KOPT-K1 (cell line): ENCODE measurements around the gene OR10H4.
"Not testable (repeated sequence)": the region's sequence is repeated elsewhere in the genome, so short reads cannot be mapped to it uniquely, and the experiment has no call there.

Experiments
- H3K27ac ChIP-seq: fragments of 200-600 bp; sonication (generic); 2 replicates; pipeline ENCODE4 v1.5.1; 2016; ENCODE audit warnings: antibody characterized with exemption, mild to moderate bottlenecking, low read depth, low read length; ENCODE audit not compliant: poor library complexity, severe bottlenecking
- H3K36me3 ChIP-seq: fragments of 200-600 bp; sonication (generic); 2 replicates; pipeline ENCODE4 v1.5.1; 2017; ENCODE audit warnings: antibody characterized with exemption, mild to moderate bottlenecking, low read length, moderate library complexity; ENCODE audit not compliant: insufficient read depth
- H3K9me3 ChIP-seq: fragments of 200-600 bp; sonication (generic); 2 replicates; pipeline ENCODE4 v1.5.1; 2017; ENCODE audit warnings: antibody characterized with exemption, low read length, mild to moderate bottlenecking; ENCODE audit not compliant: insufficient read depth, poor library complexity, severe bottlenecking

The OR10H4 gene

GRCh38 chr19:15928321-15928720 is 20.5 kb upstream of the OR10H4 start:
- Histone ChIP-seq H3K27ac (no peak overlapping the region), H3K9me3 (no peaks in the 10 kb centered on the region), H3K36me3 (no peaks in the 10 kb centered on the region)

GRCh38 chr19:15933761-15934331 is 15.0 kb upstream of the OR10H4 start:
- not testable (repeated sequence) for H3K27ac ChIP-seq, H3K36me3 ChIP-seq
- peaks cover 14% of the 10 kb centered on the region for H3K9me3 ChIP-seq

GRCh38 chr19:15934332-15935078 is 14.3 kb upstream of the OR10H4 start, which contains the start of gene CYP4F11:
CYP4F11 (minus strand) TSS chr19:15934529; CDS start chr19:15934408, 121 bp downstream.
- H3K27ac ChIP-seq, result no peak within 1 kb of the TSS

GRCh38 chr19:15935167-15935702 is 13.6 kb upstream of the OR10H4 start:
- no peaks in the 10 kb centered on the region for H3K36me3 ChIP-seq
- no peak overlapping the region for H3K27ac ChIP-seq
- peaks cover 17% of the 10 kb centered on the region for H3K9me3 ChIP-seq

More at GRCh38 chr19:15934332-15935078, 14.3 kb upstream of the OR10H4 start, which contains the start of gene CYP4F11:
- Histone ChIP-seq H3K9me3 (peaks cover 17% of the 10 kb centered on the region), H3K36me3 (no peaks in the 10 kb centered on the region)

- Histone ChIP-seq H3K36me3 (no peaks in the 10 kb centered on the region), H3K27ac (no peak overlapping the region), H3K9me3 (peaks cover 17% of the 10 kb centered on the region)
Observed at GRCh38 chr19:15936173-15936572, 12.6 kb upstream of the OR10H4 start.

- Histone ChIP-seq H3K9me3 (peaks cover 17% of the 10 kb centered on the region), H3K27ac (no peak overlapping the region), H3K36me3 (no peaks in the 10 kb centered on the region)
Observed at GRCh38 chr19:15936950-15937349, 11.9 kb upstream of the OR10H4 start.

GRCh38 chr19:15937771-15938170 is 11.0 kb upstream of the OR10H4 start:
- Histone ChIP-seq H3K27ac (no peak overlapping the region), H3K9me3 (peaks cover 17% of the 10 kb centered on the region)

GRCh38 chr19:15944401-15944800 is 4.4 kb upstream of the OR10H4 start:
- no peaks in the 10 kb centered on the region for H3K36me3 ChIP-seq
- H3K9me3 ChIP-seq, result peaks cover 17% of the 10 kb centered on the region
- H3K27ac ChIP-seq, result no peak overlapping the region

More at GRCh38 chr19:15937771-15938170, 11.0 kb upstream of the OR10H4 start:
- H3K36me3 ChIP-seq, result no peaks in the 10 kb centered on the region

GRCh38 chr19:15945301-15945700 is 3.5 kb upstream of the OR10H4 start:
- no peak overlapping the region for H3K27ac ChIP-seq
- H3K36me3 ChIP-seq, result no peaks in the 10 kb centered on the region
- peaks cover 24% of the 10 kb centered on the region for H3K9me3 ChIP-seq

- H3K27ac ChIP-seq, result no peak overlapping the region
- peaks cover 2% of the 10 kb centered on the region for H3K9me3 ChIP-seq
- no peaks in the 10 kb centered on the region for H3K36me3 ChIP-seq
Observed at GRCh38 chr19:15954820-15955219, 6.0 kb downstream of the OR10H4 start.

GRCh38 chr19:15962319-15962718 is 13.5 kb downstream of the OR10H4 start:
- peaks cover 8% of the 10 kb centered on the region for H3K9me3 ChIP-seq
- no peak overlapping the region for H3K27ac ChIP-seq
- no peaks in the 10 kb centered on the region for H3K36me3 ChIP-seq

GRCh38 chr19:15964231-15964630 is 15.4 kb downstream of the OR10H4 start:
- no peak overlapping the region for H3K27ac ChIP-seq
- H3K36me3 ChIP-seq, result no peaks in the 10 kb centered on the region
- peaks cover 8% of the 10 kb centered on the region for H3K9me3 ChIP-seq

GRCh38 chr19:15971224-15971780 is 22.5 kb downstream of the OR10H4 start:
- H3K36me3 ChIP-seq, result no peaks in the 10 kb centered on the region
- no peak overlapping the region for H3K27ac ChIP-seq
- no peaks in the 10 kb centered on the region for H3K9me3 ChIP-seq

GRCh38 chr19:15972043-15972442 is 23.2 kb downstream of the OR10H4 start:
- not testable (repeated sequence) for H3K9me3 ChIP-seq, H3K36me3 ChIP-seq, H3K27ac ChIP-seq

- Histone ChIP-seq H3K9me3 (no peaks in the 10 kb centered on the region), H3K27ac (no peak overlapping the region), H3K36me3 (no peaks in the 10 kb centered on the region)
Observed at GRCh38 chr19:15974856-15975255, 26.0 kb downstream of the OR10H4 start.
